Transverse colon (tissue), 4 donors: ENCODE measurements around the gene CSH2. TPM values are rescaled to one million over a fixed set of nuclear protein-coding genes. Genes with fewer than 3 reads are reported as not detected.

Experiments
- DNase-seq: peaks from one replicate; pipeline ENCODE4 v3.0.0-alpha.2; 2019
- H3K27ac ChIP-seq, 4 donors: fragments of 200-600 bp; sonication (generic); 2 replicates each; pipeline ENCODE4 v1.5.1; 2016 to 2018; ENCODE audit warnings: inconsistent platforms in 4 of 4
- H3K27me3 ChIP-seq: fragments of 200-600 bp; sonication (generic); 2 replicates; pipeline ENCODE4 v1.5.1; 2017; ENCODE audit warnings: inconsistent platforms
- H3K36me3 ChIP-seq, 4 donors: fragments of 200-600 bp; sonication (generic); 2 replicates each; pipeline ENCODE4 v1.5.1; 2017 to 2019; ENCODE audit warnings: inconsistent platforms in 4 of 4
- H3K4me1 ChIP-seq, 4 donors: fragments of 200-600 bp; sonication (generic); 2 replicates each; pipeline ENCODE4 v1.5.1; 2017 to 2020; ENCODE audit warnings: inconsistent platforms in 4 of 4
- H3K4me3 ChIP-seq, 4 donors: fragments of 200-600 bp; sonication (generic); 1 replicate in 1 of 4; 2 replicates in 3 of 4; pipeline versions ENCODE4 v1.5.1 to v1.6.1; 2017 to 2019; ENCODE audit warnings: inconsistent platforms in 4 of 4
- H3K9me3 ChIP-seq, 2 donors: fragments of 200-600 bp; sonication (generic); 2 replicates each; pipeline ENCODE4 v1.5.1; 2017 to 2019; ENCODE audit warnings: inconsistent platforms in 2 of 2
- CTCF ChIP-seq, 5 experiments: fragments of 200-600 bp in 3 of 5; fragments of 450-650 bp in 2 of 5; sonication (generic) in 3 of 5; IDR thresholded peaks; 1 replicate in 2 of 5; 2 replicates in 3 of 5; pipeline ENCODE4 v1.5.1; 2016 to 2017; ENCODE audit warnings: antibody characterized with exemption in 5 of 5, inconsistent platforms in 3 of 5, mild to moderate bottlenecking in 2 of 5, moderate library complexity in 1 of 5
- EP300 ChIP-seq: sonication (generic); formaldehyde crosslinking; IDR thresholded peaks from one replicate; pipeline ENCODE4 v1.6.1; 2017; ENCODE audit warnings: antibody characterized with exemption, low read depth
- POLR2A ChIP-seq: fragments of 450-650 bp; IDR thresholded peaks from one replicate; pipeline ENCODE4 v1.6.1; 2016; ENCODE audit warnings: antibody characterized with exemption, mild to moderate bottlenecking, moderate library complexity
- POLR2AphosphoS5 ChIP-seq, 3 donors: sonication (generic); formaldehyde crosslinking; IDR thresholded peaks; one replicate each; pipeline ENCODE4 v1.6.1; 2016; ENCODE audit warnings: antibody characterized with exemption in 3 of 3
- WGBS, 2 donors: methylation state at CpG; one replicate each; pipeline ENCODE4 v1.1.5; 2018; ENCODE audit warnings: low coverage in 1 of 2; 5-methylcytosine and 5-hydroxymethylcytosine counted together
- in situ Hi-C, 4 donors: fragments of 200-750 bp; cut with MboI; loops; one replicate each; pipeline versions ENCODE4 v1.15.0 to v1.15.1; 2017; ENCODE audit warnings: low sequenced_read_pairs in 3 of 4, low pct_ligation_motif_present in 1 of 4, low pct_unique_long_range_greater_than_20kb in 1 of 4
- intact Hi-C: fragments of 100-400 bp; cut with DNase I; formaldehyde crosslinking; loops from one replicate; pipeline ENCODE4 v1.15.1; 2023; ENCODE audit warnings: low total_unique reads
- small RNA-seq, 4 donors: library from RNA; depleted of rRNA; stranded (forward); fragments of <200 nt; gene quantifications; one replicate each; pipeline ENCODE3, GENCODE V24; 2016
- total RNA-seq, 4 donors: library from RNA; depleted of rRNA; stranded (reverse); fragments of >200 nt; gene quantifications; one replicate each; pipeline ENCODE4 v1.1.0, GENCODE V29; 2016

The CSH2 gene
- total RNA-seq, 4 donors from 2014 or later = not detected

- Histone ChIP-seq H3K4me1 (peaks cover 14 to 26% (median 22%) of the 10 kb centered on the region in 4 donors), H3K9me3 (no peaks in the 10 kb centered on the region), H3K27ac (no peak overlapping the region), H3K36me3 (peaks cover 0 to 54% (median 26%) of the 10 kb centered on the region in 4 donors), H3K4me3 (no peak overlapping the region), H3K27me3 (no peaks in the 10 kb centered on the region)
- intact Hi-C loops = no loop called here
- 94% methylated on average over 6 to 9 of the region's 9 CpGs for WGBS, 2 donors
- TF ChIP-seq EP300 (no peak), POLR2AphosphoS5 (IDR thresholded peaks at IDR 0.05) (no peak), CTCF (IDR thresholded peaks at IDR 0.05) (no peak), POLR2A (no peak)
- in situ Hi-C loops = no loop called here
- no peak for DNase-seq
Measured at GRCh38 chr17:63824362-63824761, 49.1 kb downstream of the CSH2 start.

GRCh38 chr17:63823659-63824331, 49.7 kb downstream of the CSH2 start:
- in situ Hi-C loops (no loop called here), intact Hi-C loops (no loop called here)
- Histone ChIP-seq H3K27me3 (no peaks in the 10 kb centered on the region), H3K4me3 (no peak overlapping the region), H3K4me1 (peaks cover 14 to 20% (median 19%) of the 10 kb centered on the region in 4 donors), H3K36me3 (peaks cover 0 to 54% (median 25%) of the 10 kb centered on the region in 4 donors), H3K9me3 (no peaks in the 10 kb centered on the region), H3K27ac (no peak overlapping the region)
- TF ChIP-seq POLR2A (no peak), EP300 (no peak)
- WGBS, 2 donors = 93 to 94% methylated on average over 13 of the region's 13 CpGs
- DNase-seq = no peak

GRCh38 chr17:63822537-63822936, 50.9 kb downstream of the CSH2 start:
- Histone ChIP-seq H3K27ac (no peak overlapping the region), H3K27me3 (no peaks in the 10 kb centered on the region), H3K9me3 (no peaks in the 10 kb centered on the region), H3K4me3 (no peak overlapping the region), H3K36me3 (peaks cover 0 to 67% (median 32%) of the 10 kb centered on the region in 4 donors), H3K4me1 (peaks cover 6 to 10% (median 8%) of the 10 kb centered on the region in 4 donors)
- no peak for DNase-seq
- in situ Hi-C loops (no loop called here), intact Hi-C loops (no loop called here)
- TF ChIP-seq POLR2A (no peak), EP300 (no peak), CTCF (IDR thresholded peaks at IDR 0.05) (no peak), POLR2AphosphoS5 (IDR thresholded peaks at IDR 0.05) (no peak)

Small RNA genes within 50 kb of the gene (small RNA-seq; reads per million reads assigned to genes)
- gene AC040958.1 (0 reads per million in 4 donors), gene AC127029.1 (0 reads per million in 4 donors), gene GH1 (0 reads per million in 4 donors)

Other genes with a start within 250 kb of the CSH2 start
- 10 to 100 TPM in 2 of 4 donors, 1 to 10 TPM in 2; 5.3 to 30.7 (median 12.2) TPM for gene LIMD2, start 173.6 kb downstream of the CSH2 start, total RNA-seq
- gene STRADA, start 131.9 kb downstream of the CSH2 start, total RNA-seq = 10 to 100 TPM; 23.1 to 37.8 (median 33.8) TPM
- 100 to 1,000 TPM in 3 of 4 donors, 10 to 100 TPM in 1; 78.2 to 129 (median 101) TPM for gene CCDC47, start 100.1 kb downstream of the CSH2 start, total RNA-seq
- 100 to 1,000 TPM in 2 of 4 donors, 10 to 100 TPM in 2; 71.8 to 129 (median 99.4) TPM for gene DDX42, start 99.5 kb downstream of the CSH2 start, total RNA-seq
- 100 to 1,000 TPM in 1 of 4 donors, 10 to 100 TPM in 3; 63.2 to 131 (median 77.9) TPM for gene PSMC5, start 46.2 kb downstream of the CSH2 start, total RNA-seq
- gene FTSJ3, start 46.0 kb downstream of the CSH2 start, total RNA-seq = 10 to 100 TPM; 17.7 to 45.9 (median 34.6) TPM
- gene SMARCD2, start 31.0 kb downstream of the CSH2 start, total RNA-seq = 100 to 1,000 TPM in 3 of 4 donors, 10 to 100 TPM in 1; 99.0 to 130 (median 109) TPM
- not detected for gene GH2, start 8.3 kb upstream of the CSH2 start, total RNA-seq
- not detected for gene CSH1, start 22.9 kb upstream of the CSH2 start, total RNA-seq
- gene CSHL1, start 37.6 kb upstream of the CSH2 start, total RNA-seq = not detected
- gene GH1, start 45.2 kb upstream of the CSH2 start, total RNA-seq = not detected
- gene CD79B, start 58.7 kb upstream of the CSH2 start, total RNA-seq = 10 to 100 TPM in 2 of 4 donors, under 1 TPM in 1, not detected in 1; 0.68 to 38.9 (median 20.0) TPM
- gene SCN4A, start 99.2 kb upstream of the CSH2 start, total RNA-seq = under 1 TPM in 3 of 4 donors, not detected in 1; 0.14 to 0.48 (median 0.20) TPM
- gene PRR29, start 124.7 kb upstream of the CSH2 start, total RNA-seq = not detected
- 10 to 100 TPM in 1 of 4 donors, 1 to 10 TPM in 2, not detected in 1; 6.4 to 24.3 (median 9.3) TPM for gene ICAM2, start 147.0 kb upstream of the CSH2 start, total RNA-seq